GM18498 (cell line): ENCODE results near the gene PRKAA1.
A peak's percentile ranks its signal among the peaks of the same experiment; 100 is the strongest.
"Not testable (repeated sequence)": the region's sequence is repeated elsewhere in the genome, so short reads cannot be mapped to it uniquely, and the experiment has no call there.

Experiments
- ATAC-seq: cut with Tn5 transposase; IDR thresholded peaks from one replicate; pipeline ENCODE4 v1.9.1; 2021; ENCODE audit warnings: mild to moderate bottlenecking, moderate library complexity; ENCODE audit not compliant: unreplicated experiment

PRKAA1 gene

GRCh38 chr5:40826489-40827187 is 28.5 kb upstream of the PRKAA1 start:
- no peak for ATAC-seq

GRCh38 chr5:40825461-40826043 is 27.4 kb upstream of the PRKAA1 start:
- ATAC-seq, result not testable (repeated sequence)

- ATAC-seq, result no peak
Observed at GRCh38 chr5:40823459-40823858, 25.3 kb upstream of the PRKAA1 start.

- ATAC-seq, result no peak
Observed at GRCh38 chr5:40813698-40814281, 15.6 kb upstream of the PRKAA1 start.

- no peak for ATAC-seq
Observed at GRCh38 chr5:40812125-40812524, 14.0 kb upstream of the PRKAA1 start.

- no peak for ATAC-seq
Observed at GRCh38 chr5:40801771-40802562, 3.8 kb upstream of the PRKAA1 start.

- ATAC-seq, result no peak
Observed at GRCh38 chr5:40799258-40799657, 1.1 kb upstream of the PRKAA1 start.

- ATAC-seq, result no peak
Observed at GRCh38 chr5:40798801-40799210, 632 bp upstream of the PRKAA1 start.

GRCh38 chr5:40797273-40798011 is 732 bp downstream of the PRKAA1 start:
- ATAC-seq, result peak; percentile 44

GRCh38 chr5:40796487-40796889 is 1.7 kb downstream of the PRKAA1 start:
- ATAC-seq, result no peak

GRCh38 chr5:40794877-40795276 is 3.3 kb downstream of the PRKAA1 start:
- not testable (repeated sequence) for ATAC-seq

GRCh38 chr5:40794340-40794739 is 3.8 kb downstream of the PRKAA1 start:
- not testable (repeated sequence) for ATAC-seq

- ATAC-seq, result not testable (repeated sequence)
Observed at GRCh38 chr5:40792691-40793090, 5.5 kb downstream of the PRKAA1 start.

- ATAC-seq, result no peak
Observed at GRCh38 chr5:40791715-40792139, 6.4 kb downstream of the PRKAA1 start.

GRCh38 chr5:40790947-40791593 is 7.1 kb downstream of the PRKAA1 start:
- no peak for ATAC-seq

- not testable (repeated sequence) for ATAC-seq
Observed at GRCh38 chr5:40788941-40789340, 9.2 kb downstream of the PRKAA1 start.

GRCh38 chr5:40787986-40788385 is 10.2 kb downstream of the PRKAA1 start:
- ATAC-seq, result no peak

- ATAC-seq, result not testable (repeated sequence)
Observed at GRCh38 chr5:40786664-40787063, 11.5 kb downstream of the PRKAA1 start.

GRCh38 chr5:40784916-40785315 is 13.3 kb downstream of the PRKAA1 start:
- ATAC-seq, result no peak

GRCh38 chr5:40784027-40784653 is 14.0 kb downstream of the PRKAA1 start:
- no peak for ATAC-seq
